Measurements from ENCODE around the gene NOXO1.
"Not testable (repeated sequence)": the region's sequence is repeated elsewhere in the genome, so short reads cannot be mapped to it uniquely, and the experiment has no call there.

The NOXO1 gene

GRCh38 chr16:1940273-1941161 is 40.8 kb downstream of the NOXO1 start:
- H3K4me3 ChIP-seq (replicated peaks; ENCODE audit: low read depth, low read length), result no peak overlapping the region
- no peak for DNase-seq (ENCODE audit: low read depth)
- TF ChIP-seq CTCF (IDR thresholded peaks at IDR 0.05; ENCODE audit: low read length, missing control alignments), result no peak

GRCh38 chr16:1939833-1940232 is 41.4 kb downstream of the NOXO1 start:
- H3K4me3 ChIP-seq (replicated peaks; ENCODE audit: low read depth, low read length); DNase-seq (ENCODE audit: low read depth): not testable (repeated sequence)

- H3K4me3 ChIP-seq (replicated peaks; ENCODE audit: low read depth, low read length), result no peak overlapping the region
- DNase-seq (ENCODE audit: low read depth), result no peak
- no peak for TF ChIP-seq CTCF (IDR thresholded peaks at IDR 0.05; ENCODE audit: low read length, missing control alignments)
These were observed 42.4 kb downstream of the NOXO1 start for GRCh38 chr16:1938910-1939309.

GRCh38 chr16:1938316-1938715 is 43.0 kb downstream of the NOXO1 start:
- no peak overlapping the region for H3K4me3 ChIP-seq (replicated peaks; ENCODE audit: low read depth, low read length)
- no peak for TF ChIP-seq CTCF (IDR thresholded peaks at IDR 0.05; ENCODE audit: low read length, missing control alignments)
- DNase-seq (ENCODE audit: low read depth), result no peak

- no peak for DNase-seq (ENCODE audit: low read depth)
- TF ChIP-seq CTCF (IDR thresholded peaks at IDR 0.05; ENCODE audit: low read length, missing control alignments), result no peak
- H3K4me3 ChIP-seq (replicated peaks; ENCODE audit: low read depth, low read length), result no peak overlapping the region
These were observed 44.3 kb downstream of the NOXO1 start for GRCh38 chr16:1936945-1937479.

GRCh38 chr16:1933097-1933661 is 48.1 kb downstream of the NOXO1 start:
- no peak overlapping the region for H3K4me3 ChIP-seq (replicated peaks; ENCODE audit: low read depth, low read length)
- DNase-seq (ENCODE audit: low read depth), result no peak
- no peak for TF ChIP-seq CTCF (IDR thresholded peaks at IDR 0.05; ENCODE audit: low read length, missing control alignments)
